Endothelial cell of umbilical vein (primary cell): Measurements from ENCODE around the gene PIK3R6. TPM values are rescaled to one million over a fixed set of nuclear protein-coding genes. Genes with fewer than 3 reads are reported as not detected.

Experiments used
- BruUV-seq: library from RNA; stranded (reverse); fragments of 400-500 nt; replicated peaks from 2 replicates; lab custom pipeline; 2021; lab: Mats Ljungman, UMichigan
- CTCF ChIA-PET: fragments of 300-600, 350-600 bp; sonication (Branson Sonifier 250); formaldehyde crosslinking; loops from one replicate; lab custom pipeline; 2021; ENCODE audit warnings: antibody characterized with exemption, inconsistent platforms; lab: Charles Lee
- POLR2A ChIA-PET: fragments of 300-600, 350-600 bp; sonication (Branson Sonifier 250); formaldehyde crosslinking; loops from one replicate; lab custom pipeline; 2021; ENCODE audit warnings: antibody characterized with exemption, inconsistent platforms; lab: Charles Lee
- DNase-seq: peaks from one replicate; pipeline ENCODE4 v3.0.0-alpha.2; 2011; ENCODE audit warnings: low read depth, low spot score
- FAIRE-seq: peaks from 2 replicates; lab custom pipeline; 2011; peaks lifted over from hg19 to GRCh38; lab: Jason Lieb, UNC
- H2AFZ ChIP-seq: 2 replicates; pipeline ENCODE4 v1.6.0; 2012; ENCODE audit warnings: low read depth, low read length, control low read depth, inconsistent platforms
- H3K27ac ChIP-seq: 2 replicates; pipeline ENCODE4 v1.5.1; 2011; ENCODE audit warnings: low read depth, mild to moderate bottlenecking, control low read depth, low read length, moderate library complexity; ENCODE audit not compliant: insufficient read depth
- H3K27me3 ChIP-seq, 2 experiments: 2 replicates each; pipeline versions ENCODE4 v1.6.0 to v1.6.1; 2011; ENCODE audit warnings: low read length in 2 of 2, mixed read lengths in 1 of 2; ENCODE audit not compliant: control insufficient read depth in 2 of 2, insufficient read depth in 2 of 2
- H3K36me3 ChIP-seq, 2 experiments: 2 replicates in 1 of 2; 3 replicates in 1 of 2; pipeline ENCODE4 v1.5.1; 2011; ENCODE audit warnings: low read length in 2 of 2, mild to moderate bottlenecking in 1 of 2, moderate library complexity in 1 of 2; ENCODE audit not compliant: control insufficient read depth in 2 of 2, insufficient read depth in 2 of 2; ENCODE audit errors: extremely low read depth in 1 of 2
- H3K4me1 ChIP-seq: 3 replicates; pipeline ENCODE4 v1.5.1; 2011; ENCODE audit warnings: mild to moderate bottlenecking, low read length; ENCODE audit not compliant: control insufficient read depth, insufficient read depth; ENCODE audit errors: extremely low read depth
- H3K4me2 ChIP-seq: 2 replicates; pipeline ENCODE4 v1.6.1; 2011; ENCODE audit warnings: low read length, control low read depth, mixed read lengths; ENCODE audit not compliant: insufficient read depth
- H3K4me3 ChIP-seq, 3 experiments: fragments of 200-600 bp in 1 of 3; sonication (generic), shearing (Covaris generic) in 1 of 3; replicated peaks in 1 of 3; 2 replicates each; pipeline ENCODE4 v1.5.1; 2011 to 2016; ENCODE audit warnings: control low read depth in 3 of 3, low read length in 3 of 3, mild to moderate bottlenecking in 2 of 3, inconsistent platforms in 1 of 3, low read depth in 1 of 3, moderate library complexity in 1 of 3; ENCODE audit not compliant: insufficient read depth in 1 of 3
- H3K79me2 ChIP-seq: 2 replicates; pipeline ENCODE4 v1.6.0; 2012; ENCODE audit warnings: low read length, inconsistent platforms; ENCODE audit not compliant: control insufficient read depth, insufficient read depth
- H3K9ac ChIP-seq: replicated peaks from 2 replicates; pipeline ENCODE3; 2011; ENCODE audit warnings: low read length, control low read depth; ENCODE audit not compliant: insufficient read depth; ENCODE audit errors: extremely low read depth
- H3K9me1 ChIP-seq: replicated peaks from 3 replicates; pipeline ENCODE4 v1.6.0; 2011; ENCODE audit warnings: mild to moderate bottlenecking, low read length; ENCODE audit not compliant: control insufficient read depth, insufficient read depth; ENCODE audit errors: extremely low read depth
- H3K9me3 ChIP-seq: replicated peaks from 2 replicates; pipeline ENCODE4 v1.5.1; 2012; ENCODE audit warnings: low read length, inconsistent platforms; ENCODE audit not compliant: control insufficient read depth, insufficient read depth
- H4K20me1 ChIP-seq: replicated peaks from 2 replicates; pipeline ENCODE3; 2011; ENCODE audit warnings: mild to moderate bottlenecking, low read length; ENCODE audit not compliant: control insufficient read depth, insufficient read depth; ENCODE audit errors: extremely low read depth
- EZH2 ChIP-seq: IDR thresholded peaks from 2 replicates; pipeline ENCODE4 v1.6.1; 2012; ENCODE audit warnings: borderline replicate concordance, low read depth, mild to moderate bottlenecking, moderate library complexity, low read length, inconsistent platforms; ENCODE audit not compliant: severe bottlenecking
- FOS ChIP-seq: IDR thresholded peaks from 2 replicates; pipeline ENCODE4 v1.6.1; 2011; ENCODE audit warnings: mild to moderate bottlenecking, low read length, moderate library complexity, borderline replicate concordance; ENCODE audit not compliant: insufficient read depth
- GATA2 ChIP-seq: IDR thresholded peaks from 2 replicates; pipeline ENCODE4 v1.7.0; 2011; ENCODE audit warnings: low read depth, mild to moderate bottlenecking, moderate library complexity, mixed read lengths, low read length; ENCODE audit not compliant: insufficient read length, insufficient read depth
- JUN ChIP-seq: IDR thresholded peaks from 2 replicates; pipeline ENCODE4 v1.6.1; 2011; ENCODE audit warnings: borderline replicate concordance, low read depth; ENCODE audit not compliant: insufficient read length, insufficient read depth
- MYC ChIP-seq: IDR thresholded peaks from one replicate; pipeline ENCODE4 v1.6.1; 2011; ENCODE audit warnings: mild to moderate bottlenecking, low read depth, low read length
- POLR2A ChIP-seq: IDR thresholded peaks from 2 replicates; pipeline ENCODE4 v1.6.1; 2012; ENCODE audit warnings: low read depth, mild to moderate bottlenecking, control low read depth, low read length
- POLR2AphosphoS5 ChIP-seq: IDR thresholded peaks from 2 replicates; pipeline ENCODE4 v1.6.1; 2012; ENCODE audit warnings: low read depth, mild to moderate bottlenecking, control low read depth, low read length, moderate library complexity; ENCODE audit not compliant: insufficient read depth
- dilution Hi-C: fragments of 300-500 bp; cut with MboI; formaldehyde crosslinking; loops from one replicate; pipeline ENCODE4 v1.15.0; 2019; ENCODE audit warnings: low sequenced_read_pairs; ENCODE audit not compliant: extremely low pct_ligation_motif_present
- intact Hi-C: fragments of 100-400 bp; cut with micrococcal nuclease; formaldehyde crosslinking; loops from one replicate; pipeline ENCODE4 v1.10.0; 2022
- polyA plus RNA-seq, 4 experiments: library from polyadenylated mRNA; depleted of rRNA in 3 of 4; stranded (reverse) in 3 of 4; unstranded in 1 of 4; fragments of >200 nt; gene quantifications; 2 replicates each; pipeline versions ENCODE4 v1.2.1 to v1.2.3, GENCODE V29; 2011 to 2012; ENCODE audit warnings: missing spikeins in 1 of 4
- total RNA-seq: library from RNA; stranded (reverse); gene quantifications from 2 replicates; pipeline ENCODE4 v1.2.3, GENCODE V29; 2021
- TF ChIP-seq, protein P1 (sequence below): IDR thresholded peaks from 2 replicates; pipeline ENCODE4 v1.6.1; 2011; ENCODE audit not compliant: insufficient read depth, insufficient read length
- TF ChIP-seq, protein P2 (sequence below), 2 donors: IDR thresholded peaks; 1 replicate in 1 of 2; 2 replicates in 1 of 2; pipeline ENCODE4 v1.5.1; 2011; ENCODE audit warnings: low read length in 2 of 2, mild to moderate bottlenecking in 2 of 2, moderate library complexity in 2 of 2, control low read depth in 1 of 2, inconsistent platforms in 1 of 2, low read depth in 1 of 2; ENCODE audit not compliant: insufficient read depth in 1 of 2; ENCODE audit errors: extremely low read depth in 1 of 2

The PIK3R6 gene
- total and polyA plus RNA-seq, 2 donors (not counting 3 experiments of a cell fraction or from before 2014, with no cell fraction given), result not detected

DNA sequence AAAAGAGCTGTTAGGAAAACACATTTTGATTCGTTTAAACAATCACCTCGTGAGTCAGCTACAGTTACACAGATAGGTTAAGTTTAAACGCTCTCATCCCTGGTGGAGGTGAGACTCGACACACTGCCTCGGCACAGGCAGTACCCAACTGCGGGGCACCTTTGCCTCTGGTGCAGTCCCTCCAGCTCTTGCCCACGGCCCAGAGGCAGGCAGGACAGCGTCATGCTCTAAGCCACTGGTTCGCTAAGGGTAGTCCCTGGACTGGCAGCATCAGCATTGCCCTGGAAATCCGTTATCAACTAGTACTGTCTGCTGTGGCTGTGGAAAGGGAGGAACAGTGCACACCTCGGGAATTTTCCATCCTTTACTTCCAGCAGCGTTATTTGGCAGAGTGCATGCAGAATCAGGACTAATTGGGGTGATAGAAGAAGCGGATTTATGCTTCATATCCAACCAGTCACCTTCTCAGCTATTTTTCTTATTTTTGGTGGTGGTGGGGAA, 3.7 kb upstream of the PIK3R6 start:
- ChIA-PET CTCF (no interaction called here), POLR2A (no interaction called here)
- Histone ChIP-seq H3K27ac (no peak overlapping the region), H4K20me1 (no peaks in the 10 kb centered on the region), H2AFZ (no peak overlapping the region), H3K36me3 (no peaks in the 10 kb centered on the region), H3K27me3 (no peaks in the 10 kb centered on the region), H3K9me1 (no peaks in the 10 kb centered on the region), H3K9me3 (no peaks in the 10 kb centered on the region), H3K4me2 (no peak overlapping the region), H3K4me3 (no peak overlapping the region), H3K4me1 (no peaks in the 10 kb centered on the region), H3K79me2 (no peaks in the 10 kb centered on the region), H3K9ac (no peak overlapping the region)
- BruUV-seq, result no TSS peak
- DNase-seq (no peak), FAIRE-seq (no peak)
- dilution Hi-C loops, result no loop called here
- TF ChIP-seq, protein P1, sequence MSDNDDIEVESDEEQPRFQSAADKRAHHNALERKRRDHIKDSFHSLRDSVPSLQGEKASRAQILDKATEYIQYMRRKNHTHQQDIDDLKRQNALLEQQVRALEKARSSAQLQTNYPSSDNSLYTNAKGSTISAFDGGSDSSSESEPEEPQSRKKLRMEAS, result no peak
- TF ChIP-seq JUN (no peak), FOS (no peak), POLR2A (no peak), EZH2 (no peak), MYC (no peak)
- intact Hi-C loops, result no loop called here

DNA sequence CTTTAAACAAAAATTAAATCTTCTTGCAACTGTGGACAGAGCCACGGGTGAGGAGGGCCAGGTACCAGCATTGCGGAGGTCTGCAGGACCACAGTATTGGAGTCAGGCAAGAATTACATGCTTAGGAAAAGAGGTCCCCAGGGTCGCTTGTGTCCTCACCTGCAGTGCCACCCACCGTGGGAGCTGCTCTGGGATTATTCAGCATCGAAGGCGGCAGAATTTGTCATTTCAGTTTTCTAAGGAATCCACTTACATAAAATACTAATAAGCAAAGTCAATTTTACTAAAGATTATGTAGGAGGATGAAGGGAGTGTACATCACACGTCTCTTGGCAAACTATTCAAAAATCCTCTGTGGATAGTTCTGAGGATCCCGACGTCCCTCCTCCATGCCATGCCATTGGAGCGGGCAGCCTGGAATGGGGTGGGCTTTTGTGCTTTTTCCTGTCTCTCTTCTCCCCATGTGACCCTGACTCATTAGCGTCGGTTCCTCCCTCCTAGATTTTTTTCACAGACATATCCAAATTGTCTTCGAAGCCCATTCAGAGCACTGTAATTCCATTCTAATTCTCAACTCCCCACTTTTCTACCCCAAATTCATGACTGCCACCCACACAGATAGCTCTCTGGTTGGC, 3.0 kb upstream of the PIK3R6 start:
- Histone ChIP-seq H3K4me3 (no peak overlapping the region), H3K36me3 (no peaks in the 10 kb centered on the region), H4K20me1 (no peaks in the 10 kb centered on the region), H2AFZ (no peak overlapping the region), H3K9ac (no peak overlapping the region), H3K9me1 (no peaks in the 10 kb centered on the region), H3K4me2 (no peak overlapping the region), H3K9me3 (no peaks in the 10 kb centered on the region), H3K27me3 (no peaks in the 10 kb centered on the region), H3K79me2 (no peaks in the 10 kb centered on the region), H3K4me1 (no peaks in the 10 kb centered on the region), H3K27ac (no peak overlapping the region)
- DNase-seq (no peak), FAIRE-seq (no peak)
- no peak for TF ChIP-seq JUN
- TF ChIP-seq, protein P2, sequence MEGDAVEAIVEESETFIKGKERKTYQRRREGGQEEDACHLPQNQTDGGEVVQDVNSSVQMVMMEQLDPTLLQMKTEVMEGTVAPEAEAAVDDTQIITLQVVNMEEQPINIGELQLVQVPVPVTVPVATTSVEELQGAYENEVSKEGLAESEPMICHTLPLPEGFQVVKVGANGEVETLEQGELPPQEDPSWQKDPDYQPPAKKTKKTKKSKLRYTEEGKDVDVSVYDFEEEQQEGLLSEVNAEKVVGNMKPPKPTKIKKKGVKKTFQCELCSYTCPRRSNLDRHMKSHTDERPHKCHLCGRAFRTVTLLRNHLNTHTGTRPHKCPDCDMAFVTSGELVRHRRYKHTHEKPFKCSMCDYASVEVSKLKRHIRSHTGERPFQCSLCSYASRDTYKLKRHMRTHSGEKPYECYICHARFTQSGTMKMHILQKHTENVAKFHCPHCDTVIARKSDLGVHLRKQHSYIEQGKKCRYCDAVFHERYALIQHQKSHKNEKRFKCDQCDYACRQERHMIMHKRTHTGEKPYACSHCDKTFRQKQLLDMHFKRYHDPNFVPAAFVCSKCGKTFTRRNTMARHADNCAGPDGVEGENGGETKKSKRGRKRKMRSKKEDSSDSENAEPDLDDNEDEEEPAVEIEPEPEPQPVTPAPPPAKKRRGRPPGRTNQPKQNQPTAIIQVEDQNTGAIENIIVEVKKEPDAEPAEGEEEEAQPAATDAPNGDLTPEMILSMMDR (IDR thresholded peaks at IDR 0.05; ENCODE audit: extremely low read depth in 1 of 2, insufficient read depth in 1 of 2, low read depth in 1 of 2, low read length in 2 of 2), result no peak
- TF ChIP-seq MYC, result no peak
- no peak for TF ChIP-seq EZH2
- no peak for TF ChIP-seq FOS
- no peak for TF ChIP-seq GATA2
- no peak for TF ChIP-seq POLR2AphosphoS5
- TF ChIP-seq POLR2A, result no peak
- TF ChIP-seq, protein P1, result no peak
- POLR2A ChIA-PET, result no interaction called here
- no TSS peak for BruUV-seq
- intact Hi-C loops (no loop called here), dilution Hi-C loops (no loop called here)
- CTCF ChIA-PET, result no interaction called here
